ENCODE data around the gene ARFGAP1. TPM values are rescaled to one million over a fixed set of nuclear protein-coding genes. Genes with fewer than 3 reads are reported as not detected.

The ARFGAP1 gene
- total RNA-seq, 1 experiment from 2014 or later: 207 TPM

- CTCF ChIA-PET: interaction anchor here (1.6 kb wide), 1 partner anchor 62 kb away, joined by 3 read pairs; no protein-coding TSS in a partner anchor
- no peak overlapping the region for H3K4me3 Mint-ChIP-seq
- H3K27me3 Mint-ChIP-seq (ENCODE audit: low read depth): no peaks in the 10 kb centered on the region
- no peaks in the 10 kb centered on the region for H3K4me1 Mint-ChIP-seq
- TF ChIP-seq HMGXB4 (CRISPR knock-in tag; IDR thresholded peaks at IDR 0.05) (no peak), RORB (CRISPR knock-in tag; IDR thresholded peaks at IDR 0.05) (no peak), NFYB (CRISPR knock-in tag; conservative IDR thresholded peaks at IDR 0.05; ENCODE audit: low read depth) (no peak)
- TF ChIP-seq, protein P1, sequence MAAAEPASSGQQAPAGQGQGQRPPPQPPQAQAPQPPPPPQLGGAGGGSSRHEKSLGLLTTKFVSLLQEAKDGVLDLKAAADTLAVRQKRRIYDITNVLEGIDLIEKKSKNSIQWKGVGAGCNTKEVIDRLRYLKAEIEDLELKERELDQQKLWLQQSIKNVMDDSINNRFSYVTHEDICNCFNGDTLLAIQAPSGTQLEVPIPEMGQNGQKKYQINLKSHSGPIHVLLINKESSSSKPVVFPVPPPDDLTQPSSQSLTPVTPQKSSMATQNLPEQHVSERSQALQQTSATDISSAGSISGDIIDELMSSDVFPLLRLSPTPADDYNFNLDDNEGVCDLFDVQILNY (CRISPR knock-in tag; IDR thresholded peaks at IDR 0.05): no peak
- H3K27ac Mint-ChIP-seq: no peak overlapping the region
- no peaks in the 10 kb centered on the region for H3K36me3 Mint-ChIP-seq
- no peak for DNase-seq (ENCODE audit: low spot score)
- no peaks in the 10 kb centered on the region for H3K9me3 Mint-ChIP-seq
- POLR2A ChIA-PET: no interaction called here
- ATAC-seq: no peak
Measured at GRCh38 chr20:63314566-63315239, 42.1 kb downstream of the ARFGAP1 start.

- POLR2A ChIA-PET: no interaction called here
- DNase-seq (ENCODE audit: low spot score) (no peak), ATAC-seq (no peak)
- H3K27me3 Mint-ChIP-seq (ENCODE audit: low read depth): no peaks in the 10 kb centered on the region
- no peaks in the 10 kb centered on the region for H3K36me3 Mint-ChIP-seq
- H3K4me3 Mint-ChIP-seq: no peak overlapping the region
- CTCF ChIA-PET: interaction anchor here (2.0 kb wide), 1 partner anchor 66 kb away, joined by 13 read pairs; no protein-coding TSS in a partner anchor
- H3K27ac Mint-ChIP-seq: no peak overlapping the region
- H3K4me1 Mint-ChIP-seq: no peaks in the 10 kb centered on the region
- TF ChIP-seq, protein P2, sequence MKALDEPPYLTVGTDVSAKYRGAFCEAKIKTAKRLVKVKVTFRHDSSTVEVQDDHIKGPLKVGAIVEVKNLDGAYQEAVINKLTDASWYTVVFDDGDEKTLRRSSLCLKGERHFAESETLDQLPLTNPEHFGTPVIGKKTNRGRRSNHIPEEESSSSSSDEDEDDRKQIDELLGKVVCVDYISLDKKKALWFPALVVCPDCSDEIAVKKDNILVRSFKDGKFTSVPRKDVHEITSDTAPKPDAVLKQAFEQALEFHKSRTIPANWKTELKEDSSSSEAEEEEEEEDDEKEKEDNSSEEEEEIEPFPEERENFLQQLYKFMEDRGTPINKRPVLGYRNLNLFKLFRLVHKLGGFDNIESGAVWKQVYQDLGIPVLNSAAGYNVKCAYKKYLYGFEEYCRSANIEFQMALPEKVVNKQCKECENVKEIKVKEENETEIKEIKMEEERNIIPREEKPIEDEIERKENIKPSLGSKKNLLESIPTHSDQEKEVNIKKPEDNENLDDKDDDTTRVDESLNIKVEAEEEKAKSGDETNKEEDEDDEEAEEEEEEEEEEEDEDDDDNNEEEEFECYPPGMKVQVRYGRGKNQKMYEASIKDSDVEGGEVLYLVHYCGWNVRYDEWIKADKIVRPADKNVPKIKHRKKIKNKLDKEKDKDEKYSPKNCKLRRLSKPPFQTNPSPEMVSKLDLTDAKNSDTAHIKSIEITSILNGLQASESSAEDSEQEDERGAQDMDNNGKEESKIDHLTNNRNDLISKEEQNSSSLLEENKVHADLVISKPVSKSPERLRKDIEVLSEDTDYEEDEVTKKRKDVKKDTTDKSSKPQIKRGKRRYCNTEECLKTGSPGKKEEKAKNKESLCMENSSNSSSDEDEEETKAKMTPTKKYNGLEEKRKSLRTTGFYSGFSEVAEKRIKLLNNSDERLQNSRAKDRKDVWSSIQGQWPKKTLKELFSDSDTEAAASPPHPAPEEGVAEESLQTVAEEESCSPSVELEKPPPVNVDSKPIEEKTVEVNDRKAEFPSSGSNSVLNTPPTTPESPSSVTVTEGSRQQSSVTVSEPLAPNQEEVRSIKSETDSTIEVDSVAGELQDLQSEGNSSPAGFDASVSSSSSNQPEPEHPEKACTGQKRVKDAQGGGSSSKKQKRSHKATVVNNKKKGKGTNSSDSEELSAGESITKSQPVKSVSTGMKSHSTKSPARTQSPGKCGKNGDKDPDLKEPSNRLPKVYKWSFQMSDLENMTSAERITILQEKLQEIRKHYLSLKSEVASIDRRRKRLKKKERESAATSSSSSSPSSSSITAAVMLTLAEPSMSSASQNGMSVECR (CRISPR knock-in tag; IDR thresholded peaks at IDR 0.05; ENCODE audit: borderline replicate concordance): no peak
- TF ChIP-seq OVOL2 (CRISPR knock-in tag; IDR thresholded peaks at IDR 0.05; ENCODE audit: borderline replicate concordance) (no peak), JUN (CRISPR knock-in tag; IDR thresholded peaks at IDR 0.05) (no peak), TEAD1 (CRISPR knock-in tag; IDR thresholded peaks at IDR 0.05) (no peak)
- H3K9me3 Mint-ChIP-seq: no peaks in the 10 kb centered on the region
Measured at GRCh38 chr20:63315240-63315689, 42.7 kb downstream of the ARFGAP1 start.

GRCh38 chr20:63315731-63316491, 43.3 kb downstream of the ARFGAP1 start:
- DNase-seq (ENCODE audit: low spot score): no peak
- Mint-ChIP-seq H3K27me3 (ENCODE audit: low read depth) (no peaks in the 10 kb centered on the region), H3K4me1 (no peaks in the 10 kb centered on the region), H3K4me3 (no peak overlapping the region), H3K27ac (no peak overlapping the region), H3K36me3 (no peaks in the 10 kb centered on the region), H3K9me3 (no peaks in the 10 kb centered on the region)
- ATAC-seq: no peak
- ChIA-PET CTCF (interaction anchor here (2.0 kb wide), 1 partner anchor 66 kb away, joined by 13 read pairs; no protein-coding TSS in a partner anchor), POLR2A (no interaction called here)
- TF ChIP-seq ZMAT4 (CRISPR knock-in tag; IDR thresholded peaks at IDR 0.05): no peak
- TF ChIP-seq ZNF232 (CRISPR knock-in tag; IDR thresholded peaks at IDR 0.05): no peak
- TF ChIP-seq ZNF671 (CRISPR knock-in tag; IDR thresholded peaks at IDR 0.05): no peak
- TF ChIP-seq ZNF317 (CRISPR knock-in tag; IDR thresholded peaks at IDR 0.05; ENCODE audit: borderline replicate concordance, low read depth): no peak
- TF ChIP-seq OVOL2 (CRISPR knock-in tag; IDR thresholded peaks at IDR 0.05; ENCODE audit: borderline replicate concordance): no peak
- TF ChIP-seq GABPB1 (CRISPR knock-in tag; IDR thresholded peaks at IDR 0.05): no peak
- no peak for TF ChIP-seq ZNF138 (CRISPR knock-in tag; conservative IDR thresholded peaks at IDR 0.05)
- no peak for TF ChIP-seq FOXJ3 (CRISPR knock-in tag; IDR thresholded peaks at IDR 0.05; ENCODE audit: borderline replicate concordance)
- TF ChIP-seq IRF1 (CRISPR knock-in tag; IDR thresholded peaks at IDR 0.05): no peak
- TF ChIP-seq HMGXB4 (CRISPR knock-in tag; IDR thresholded peaks at IDR 0.05): no peak
- TF ChIP-seq ZNF423 (CRISPR knock-in tag; IDR thresholded peaks at IDR 0.05): no peak
- no peak for TF ChIP-seq ZBTB21 (CRISPR knock-in tag; IDR thresholded peaks at IDR 0.05; ENCODE audit: borderline replicate concordance)
- TF ChIP-seq JUN (CRISPR knock-in tag; IDR thresholded peaks at IDR 0.05): no peak
